ENCODE results near the gene CLCN7.

Gene CLCN7

DNA sequence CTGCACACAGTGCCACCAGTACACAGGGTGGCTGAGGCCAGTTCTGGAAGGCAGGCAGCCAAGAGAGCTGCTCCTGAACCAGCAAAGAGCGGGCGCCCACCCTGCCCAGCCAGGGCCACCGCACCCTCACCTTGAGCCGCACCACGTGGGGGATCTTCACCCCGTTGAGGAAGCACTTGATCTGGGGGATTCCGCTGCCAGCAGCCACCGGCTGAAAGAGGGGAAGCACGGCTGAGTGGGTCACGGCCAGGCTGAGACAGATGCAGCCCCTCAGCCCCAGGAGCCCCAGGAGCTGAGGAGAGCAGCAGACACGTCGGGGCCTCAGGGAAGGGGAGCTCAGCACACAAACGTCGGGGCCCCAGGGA is 15.9 kb downstream of the CLCN7 start:
- no peak for DNase-seq

GRCh38 chr16:1458336-1458976 is 16.4 kb downstream of the CLCN7 start:
- DNase-seq: no peak

DNA sequence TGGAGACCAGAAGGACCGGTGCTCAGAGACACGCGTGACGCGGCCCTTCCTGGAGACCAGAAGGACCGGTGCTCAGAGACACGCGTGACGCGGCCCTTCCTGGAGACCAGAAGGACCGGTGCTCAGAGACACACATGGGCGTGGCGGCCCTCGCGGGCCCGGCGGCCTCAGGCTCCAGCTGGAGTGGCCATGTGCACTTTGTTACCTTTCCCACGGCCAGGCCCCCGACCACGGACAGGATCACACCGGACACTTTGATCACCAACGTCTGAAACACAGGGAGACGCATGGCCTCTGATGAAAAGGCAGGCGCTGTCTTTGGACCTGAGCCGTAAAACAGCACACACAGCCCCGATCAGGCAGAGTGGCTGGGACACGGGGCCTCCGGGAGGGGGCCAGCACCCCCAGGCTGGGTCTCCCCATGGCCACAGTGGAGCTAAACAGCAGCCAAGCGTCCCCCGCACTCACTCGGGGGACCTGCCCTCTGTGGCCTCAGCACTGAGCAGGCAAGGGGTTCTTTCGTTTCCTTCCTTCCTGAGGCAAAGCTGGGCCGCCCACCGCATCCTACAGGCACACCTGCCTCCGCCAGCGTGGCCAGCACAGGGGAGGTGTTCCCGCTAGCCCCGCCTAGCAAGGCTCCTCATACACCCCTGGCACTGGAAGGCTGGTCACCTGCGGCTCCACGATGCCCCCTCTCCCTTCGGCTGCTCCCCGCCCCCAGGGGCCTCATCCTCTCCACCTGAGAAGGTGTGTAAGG is 17.2 kb downstream of the CLCN7 start:
- no peak for DNase-seq

- no peak for DNase-seq
Measured at GRCh38 chr16:1456951-1457350, 17.9 kb downstream of the CLCN7 start.

- DNase-seq: no peak
Measured at GRCh38 chr16:1455190-1456171, 19.3 kb downstream of the CLCN7 start.

- no peak for DNase-seq
Measured at GRCh38 chr16:1454561-1454960, 20.3 kb downstream of the CLCN7 start.

DNA sequence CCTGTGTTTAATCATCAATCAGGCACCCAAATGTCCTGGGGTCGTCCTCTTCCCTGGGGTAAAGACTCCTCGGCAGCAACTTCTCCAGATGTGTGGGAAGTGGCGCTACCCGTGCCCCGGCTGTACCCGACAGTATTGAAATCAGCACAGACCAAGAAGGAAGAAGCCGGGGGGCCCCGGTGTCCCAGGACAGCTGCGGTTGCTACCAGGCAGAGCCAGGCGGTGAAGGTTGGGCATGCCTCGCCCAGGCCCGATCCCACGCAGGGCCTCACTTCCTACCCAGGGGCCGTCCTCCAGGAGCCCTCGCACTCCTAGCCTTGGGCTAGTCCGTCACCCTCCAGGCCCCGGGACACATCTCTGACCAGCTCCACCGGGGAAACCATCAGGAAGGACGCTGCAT is 21.5 kb downstream of the CLCN7 start:
- DNase-seq: no peak

DNA sequence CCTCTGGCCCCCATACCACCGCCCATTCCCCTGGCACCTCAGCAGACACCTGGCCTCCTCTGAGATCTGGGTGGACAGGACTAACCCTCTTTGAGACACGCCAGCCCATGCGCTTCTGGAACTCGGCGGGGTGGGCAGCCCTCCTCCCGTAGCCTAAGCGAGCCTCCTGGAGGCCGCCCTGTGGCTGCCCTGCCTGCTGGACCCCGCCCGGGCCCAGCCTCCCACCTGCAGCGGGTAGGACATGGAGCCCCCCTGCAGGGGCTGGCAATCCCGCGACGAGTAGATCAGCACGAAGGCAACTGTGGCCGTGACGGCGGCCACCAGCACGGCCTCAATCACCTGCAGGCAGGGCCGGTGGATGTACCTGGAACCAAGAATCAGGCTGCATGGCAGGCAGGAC is 22.3 kb downstream of the CLCN7 start:
- DNase-seq: no peak

DNA sequence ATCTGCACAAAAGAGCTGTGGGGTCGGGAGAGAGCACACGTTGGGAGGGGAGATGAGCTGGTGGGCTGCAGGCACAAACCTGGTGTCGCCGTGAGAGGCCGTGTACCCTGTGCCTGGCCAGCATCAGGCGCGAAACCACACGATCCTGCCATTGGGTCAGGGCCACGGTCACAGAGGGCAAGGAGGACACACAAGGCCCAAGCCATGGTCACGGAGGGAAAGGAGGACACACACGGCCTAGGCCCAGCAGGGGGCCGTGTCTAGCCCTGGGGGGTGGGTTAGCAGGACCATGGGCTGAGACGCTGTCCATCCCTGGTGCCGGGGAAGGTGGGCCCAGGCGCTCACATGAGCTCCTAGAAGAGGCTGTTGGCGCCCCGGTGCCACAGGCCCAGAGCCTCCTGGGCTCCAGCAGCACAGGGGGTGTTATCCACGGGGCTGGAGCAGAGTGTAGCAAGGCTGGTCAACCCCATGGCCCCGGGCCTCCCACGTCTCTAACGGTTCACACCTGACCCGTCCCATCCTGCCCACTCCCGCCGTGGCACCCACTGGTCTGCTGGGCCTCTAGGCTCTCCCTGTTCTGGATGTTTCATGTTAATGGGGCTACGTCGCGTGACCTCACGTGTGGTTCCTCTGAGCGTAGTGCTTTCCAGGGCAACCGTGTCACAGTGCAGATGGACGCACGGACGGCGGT is 23.0 kb downstream of the CLCN7 start:
- no peak for DNase-seq

- no peak for DNase-seq
Measured at GRCh38 chr16:1450841-1451240, 24.0 kb downstream of the CLCN7 start.

- no peak for DNase-seq
Measured at GRCh38 chr16:1450218-1450617, 24.6 kb downstream of the CLCN7 start.

DNA sequence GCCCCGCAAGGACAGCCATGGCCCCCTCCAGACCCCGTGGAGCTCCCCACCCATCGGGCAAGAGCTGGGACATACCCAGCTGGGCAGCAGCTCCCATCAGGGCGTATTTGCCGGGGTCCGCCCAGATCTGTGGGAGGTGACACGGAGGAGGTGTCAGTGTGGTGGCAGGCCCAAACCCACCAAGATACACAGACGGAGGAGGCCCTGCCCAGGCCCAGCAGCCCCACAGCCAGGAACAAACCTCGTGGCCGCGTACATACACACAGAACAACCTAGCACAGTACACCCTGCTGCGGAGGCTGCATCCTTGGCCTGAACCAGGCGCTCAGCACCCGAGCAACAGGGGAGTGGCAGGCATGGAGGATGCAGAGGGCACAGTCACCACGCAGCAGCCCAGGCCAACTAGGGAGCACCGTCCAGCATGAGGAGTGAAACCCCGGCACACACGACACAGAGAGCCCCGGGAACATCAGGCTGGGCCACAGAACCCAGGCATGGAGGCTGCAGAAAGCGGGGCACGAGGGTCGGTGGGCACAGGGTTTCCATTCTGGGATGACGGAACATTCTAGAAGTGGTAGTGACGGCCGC is 25.5 kb downstream of the CLCN7 start:
- DNase-seq: no peak

DNA sequence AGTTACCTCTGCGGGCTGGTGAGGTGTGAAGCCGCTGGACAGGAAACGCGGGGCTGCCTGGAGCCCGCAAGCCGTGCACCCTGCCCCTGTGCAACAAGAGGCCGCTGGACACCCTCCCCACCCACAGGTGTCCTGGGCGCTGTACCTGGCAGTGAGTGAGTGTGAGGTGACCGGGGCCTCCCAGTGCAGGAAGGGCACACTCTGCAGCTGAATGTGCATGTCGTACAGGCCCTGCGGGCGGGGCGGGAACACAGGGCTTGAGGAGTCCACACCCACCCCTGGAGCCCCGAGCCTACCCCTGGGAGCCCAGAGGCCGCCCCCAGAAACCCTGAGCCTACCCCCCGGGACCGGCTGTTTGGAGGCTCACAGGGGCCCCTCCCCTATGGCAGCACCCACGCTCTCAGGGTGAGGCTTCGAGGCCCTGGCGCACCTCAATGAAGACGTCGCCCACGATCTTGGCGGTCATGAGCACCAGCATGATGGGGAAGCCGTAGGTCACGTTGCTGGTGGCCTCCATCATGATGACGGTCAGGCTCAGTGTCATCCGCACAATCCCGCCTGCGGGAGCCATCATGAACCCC is 26.2 kb downstream of the CLCN7 start:
- no peak for DNase-seq

- DNase-seq: no peak
Measured at GRCh38 chr16:1447965-1448364, 26.9 kb downstream of the CLCN7 start.

DNA sequence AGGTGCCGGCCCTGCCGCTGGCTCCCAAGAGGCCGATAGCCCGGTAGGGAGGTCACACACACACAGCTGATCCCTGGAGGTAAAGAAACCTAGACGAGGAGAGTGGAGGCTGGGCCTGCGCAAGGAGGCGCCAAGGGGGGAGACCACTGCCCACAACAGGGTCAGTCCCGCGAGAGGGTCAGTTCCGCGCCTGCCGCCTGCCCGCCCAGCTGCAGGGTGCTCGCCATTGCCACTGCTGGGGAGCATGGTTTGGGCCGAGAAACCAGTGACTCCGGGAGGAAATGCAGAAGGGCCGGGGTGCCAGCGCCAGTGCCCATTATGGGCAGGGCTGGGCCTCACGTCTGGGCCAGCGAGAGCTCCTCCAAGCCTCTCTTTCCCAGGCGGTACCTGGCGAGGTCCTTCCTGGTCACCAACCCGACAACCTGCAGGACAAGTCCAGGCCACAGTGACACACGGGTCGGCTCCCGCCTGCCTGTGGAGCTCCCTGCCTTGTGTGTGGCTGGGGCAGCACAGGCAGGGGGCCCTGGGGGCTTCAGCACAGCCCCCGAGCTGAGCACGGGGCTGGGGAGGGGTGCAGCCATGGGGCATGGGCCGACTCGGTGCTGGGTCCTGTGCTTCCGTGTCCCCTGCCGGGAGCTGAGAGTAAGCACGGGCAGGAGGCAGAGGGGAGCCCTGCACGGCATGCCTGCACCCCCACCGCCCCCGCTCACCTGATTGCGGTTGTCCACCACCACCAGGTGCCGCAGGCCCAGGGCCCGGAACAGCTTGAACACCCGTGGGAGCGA is 28.3 kb downstream of the CLCN7 start:
- no peak for DNase-seq

DNA sequence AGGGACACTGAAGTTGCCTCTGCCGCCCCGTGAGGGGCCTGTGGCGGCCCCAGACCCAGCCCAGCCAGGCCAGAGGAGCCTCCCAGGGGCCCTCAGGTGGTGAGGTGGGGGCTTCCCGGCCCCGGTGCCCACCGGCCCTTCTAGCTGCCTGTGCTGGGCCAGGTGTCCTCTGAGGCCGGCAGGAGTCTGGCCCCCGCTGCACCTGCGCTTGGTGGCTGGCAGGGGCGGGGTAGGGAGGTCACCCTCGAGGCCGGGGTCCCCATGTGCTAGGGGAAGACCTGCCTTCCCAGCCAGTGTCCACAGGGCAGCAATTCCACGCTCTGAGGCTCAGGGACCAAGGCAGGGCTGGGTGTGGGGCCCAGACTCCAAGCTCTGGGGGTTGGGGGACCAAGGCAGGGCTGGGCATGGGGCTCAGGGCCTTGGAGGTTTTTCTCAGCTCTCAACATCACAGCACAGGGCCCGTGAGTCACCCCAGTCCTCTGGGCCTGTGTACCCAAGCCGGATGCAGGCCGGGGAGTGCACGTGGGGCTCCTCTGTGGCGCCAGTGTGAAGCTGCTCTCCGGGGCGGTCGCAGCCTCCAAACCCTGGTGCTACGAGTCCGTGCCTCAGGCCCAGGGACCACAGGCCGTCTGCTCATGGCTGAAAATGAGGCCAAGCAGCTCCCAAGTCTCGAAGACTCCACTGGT is 29.2 kb downstream of the CLCN7 start:
- no peak for DNase-seq

GRCh38 chr16:1444730-1445517 is 29.9 kb downstream of the CLCN7 start:
- no peak for DNase-seq

- no peak for DNase-seq
Measured at GRCh38 chr16:1443980-1444729, 30.7 kb downstream of the CLCN7 start, which contains the start of gene CCDC154. Gene CCDC154 (minus strand): TSS chr16:1444556. CDS start chr16:1444322, 234 bp downstream.

DNA sequence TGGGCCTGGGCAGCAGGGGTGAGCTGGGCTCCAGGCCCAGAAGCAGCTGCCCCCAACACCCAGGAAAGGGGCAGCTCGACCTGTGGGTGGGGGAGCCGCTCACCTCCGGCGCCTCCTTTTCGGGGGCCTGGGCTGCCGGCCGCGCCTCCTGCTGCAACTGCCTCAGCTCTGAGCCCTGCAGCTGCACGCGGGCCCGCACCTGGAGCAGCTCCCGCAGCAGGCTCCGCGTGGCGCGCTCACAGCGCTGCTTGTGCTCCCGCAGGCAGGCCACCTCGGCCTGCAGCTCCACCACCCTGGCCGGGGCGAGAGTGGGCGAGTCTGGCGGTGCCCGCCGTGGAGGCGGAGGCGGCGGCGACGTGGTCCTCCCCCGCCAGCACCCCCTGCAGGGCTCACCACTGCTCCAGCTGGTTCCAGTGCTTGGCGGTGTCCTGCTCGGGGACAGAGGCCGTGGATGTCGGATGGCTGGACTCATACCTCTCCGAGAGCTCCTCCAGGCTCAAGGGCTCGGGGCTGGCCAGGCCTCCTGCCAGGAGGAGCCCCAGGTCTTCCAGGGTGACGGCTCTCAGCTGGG is 31.3 kb downstream of the CLCN7 start:
- no peak for DNase-seq

All from OCI-M1 (cell line).